ENCODE results near the gene RASGRF2.

DNA sequence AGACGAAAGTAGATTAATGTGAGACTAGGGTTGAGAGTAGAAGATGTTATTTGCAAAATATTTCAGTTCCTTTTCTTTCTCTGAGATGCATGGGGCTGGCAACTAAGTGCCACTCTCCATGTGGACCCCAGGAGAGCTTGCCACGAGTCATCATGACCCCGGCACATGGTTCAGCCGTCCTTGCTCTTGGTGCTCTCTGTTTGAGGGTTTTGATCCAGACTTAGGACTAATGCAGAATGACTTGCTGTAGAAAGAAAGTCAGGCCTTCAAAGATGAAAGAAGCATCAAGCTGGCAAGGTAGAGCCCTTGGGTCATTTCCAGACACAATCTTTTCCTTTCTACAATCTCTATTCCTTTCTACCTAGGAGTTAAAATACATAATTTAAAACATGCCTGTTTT lies 84.7 kb downstream of the RASGRF2 start:
- TF ChIP-seq FOXM1 (IDR thresholded peaks at IDR 0.05; ENCODE audit: borderline replicate concordance), result no peak
- TF ChIP-seq, protein P1, sequence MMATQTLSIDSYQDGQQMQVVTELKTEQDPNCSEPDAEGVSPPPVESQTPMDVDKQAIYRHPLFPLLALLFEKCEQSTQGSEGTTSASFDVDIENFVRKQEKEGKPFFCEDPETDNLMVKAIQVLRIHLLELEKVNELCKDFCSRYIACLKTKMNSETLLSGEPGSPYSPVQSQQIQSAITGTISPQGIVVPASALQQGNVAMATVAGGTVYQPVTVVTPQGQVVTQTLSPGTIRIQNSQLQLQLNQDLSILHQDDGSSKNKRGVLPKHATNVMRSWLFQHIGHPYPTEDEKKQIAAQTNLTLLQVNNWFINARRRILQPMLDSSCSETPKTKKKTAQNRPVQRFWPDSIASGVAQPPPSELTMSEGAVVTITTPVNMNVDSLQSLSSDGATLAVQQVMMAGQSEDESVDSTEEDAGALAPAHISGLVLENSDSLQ (IDR thresholded peaks at IDR 0.05), result no peak
- TF ChIP-seq BHLHE40 (IDR thresholded peaks at IDR 0.05; ENCODE audit: borderline replicate concordance), result no peak
- TF ChIP-seq TARDBP (IDR thresholded peaks at IDR 0.05), result no peak
- no peak for TF ChIP-seq SP1 (IDR thresholded peaks at IDR 0.05)

Measured in HEK293T (cell line).